Measurements from ENCODE around the gene FBRSL1.

FBRSL1 gene

DNA sequence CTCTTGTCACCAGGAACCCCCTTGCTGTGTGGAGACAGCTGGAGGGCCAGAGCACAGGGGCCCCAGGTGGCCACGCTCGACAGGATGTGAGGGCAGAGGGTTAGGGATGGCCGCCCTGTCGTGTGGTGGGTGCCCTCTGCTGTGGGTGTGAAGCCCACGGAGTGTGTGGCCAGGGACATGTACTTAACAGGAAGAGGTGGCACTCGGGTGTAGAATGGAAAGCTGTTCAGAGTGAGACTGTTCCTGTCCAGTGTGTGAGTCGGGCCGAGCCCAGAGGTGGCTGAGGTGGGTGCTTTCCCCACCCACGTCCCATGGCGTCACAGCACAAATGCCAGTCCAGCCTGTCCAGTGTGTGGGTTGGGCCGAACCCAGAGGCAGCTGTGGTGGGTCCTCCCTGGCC is 47.1 kb downstream of the FBRSL1 start:
- no peak for DNase-seq
- TF ChIP-seq GATA1 (IDR thresholded peaks at IDR 0.05; ENCODE audit: low read depth, low read length) (no peak), POLR2A (IDR thresholded peaks at IDR 0.05; ENCODE audit: low read length) (no peak)

DNA sequence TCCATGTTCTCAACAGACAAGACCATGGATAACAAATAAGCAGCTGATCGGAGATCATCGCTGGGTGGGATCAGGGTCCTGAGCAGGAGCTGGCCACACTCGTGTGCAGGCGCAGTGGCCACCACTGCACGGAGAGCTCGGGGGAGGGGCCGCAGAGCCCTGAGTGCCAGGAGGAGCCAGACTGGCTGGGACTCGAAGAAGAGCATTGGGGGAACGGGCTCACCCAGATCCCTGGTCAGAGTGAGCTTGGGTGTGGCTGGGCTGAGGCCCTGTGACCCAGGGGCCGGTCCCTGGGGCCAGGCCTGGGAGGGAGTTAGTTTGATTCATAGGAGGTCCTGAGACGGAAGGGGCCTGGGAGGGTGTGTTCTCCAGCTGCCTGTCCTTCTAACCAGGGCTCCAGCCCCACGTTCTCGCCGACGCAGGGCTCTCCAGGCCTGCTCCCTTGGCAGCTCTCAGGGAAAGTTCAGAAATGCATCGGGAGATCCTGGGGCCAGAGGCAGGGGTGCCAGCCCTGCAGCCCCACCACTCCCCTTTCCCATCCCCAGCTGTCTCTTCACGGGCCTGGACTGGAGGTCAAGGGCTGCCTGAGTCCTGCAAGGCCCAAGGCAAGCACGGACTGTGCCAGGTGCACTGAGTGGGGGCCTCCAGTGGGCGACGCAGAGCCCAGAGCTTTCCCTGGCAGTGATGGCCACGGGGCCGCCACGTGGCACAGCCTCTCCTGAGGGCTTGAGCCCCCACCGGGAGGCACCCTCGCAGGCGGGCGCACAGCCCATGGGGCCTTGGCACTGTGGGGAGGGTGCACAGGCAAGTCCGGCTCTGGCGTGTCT is 48.1 kb downstream of the FBRSL1 start:
- DNase-seq, result no peak
- TF ChIP-seq POLR2A (IDR thresholded peaks at IDR 0.05; ENCODE audit: low read length), result no peak
- TF ChIP-seq GATA1 (IDR thresholded peaks at IDR 0.05; ENCODE audit: low read depth, low read length), result no peak

DNA sequence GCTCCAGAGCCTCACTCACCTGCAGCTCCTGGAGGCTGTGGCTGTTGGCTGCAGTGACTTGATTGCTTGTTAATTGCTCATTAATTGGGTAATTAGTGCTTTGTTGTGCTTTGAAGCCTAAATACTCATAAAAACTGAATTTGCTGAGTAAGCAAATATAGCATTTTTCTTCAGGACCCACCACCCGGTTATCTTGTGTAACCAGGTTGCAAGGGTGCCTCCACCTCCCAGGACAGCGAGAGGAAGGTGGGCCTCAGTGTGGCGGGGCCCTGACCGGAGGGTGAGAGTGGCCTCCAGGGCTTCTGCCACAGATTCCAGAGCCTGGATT is 48.7 kb downstream of the FBRSL1 start:
- TF ChIP-seq GATA1 (IDR thresholded peaks at IDR 0.05; ENCODE audit: low read depth, low read length) (no peak), POLR2A (IDR thresholded peaks at IDR 0.05; ENCODE audit: low read length) (no peak)
- no peak for DNase-seq

DNA sequence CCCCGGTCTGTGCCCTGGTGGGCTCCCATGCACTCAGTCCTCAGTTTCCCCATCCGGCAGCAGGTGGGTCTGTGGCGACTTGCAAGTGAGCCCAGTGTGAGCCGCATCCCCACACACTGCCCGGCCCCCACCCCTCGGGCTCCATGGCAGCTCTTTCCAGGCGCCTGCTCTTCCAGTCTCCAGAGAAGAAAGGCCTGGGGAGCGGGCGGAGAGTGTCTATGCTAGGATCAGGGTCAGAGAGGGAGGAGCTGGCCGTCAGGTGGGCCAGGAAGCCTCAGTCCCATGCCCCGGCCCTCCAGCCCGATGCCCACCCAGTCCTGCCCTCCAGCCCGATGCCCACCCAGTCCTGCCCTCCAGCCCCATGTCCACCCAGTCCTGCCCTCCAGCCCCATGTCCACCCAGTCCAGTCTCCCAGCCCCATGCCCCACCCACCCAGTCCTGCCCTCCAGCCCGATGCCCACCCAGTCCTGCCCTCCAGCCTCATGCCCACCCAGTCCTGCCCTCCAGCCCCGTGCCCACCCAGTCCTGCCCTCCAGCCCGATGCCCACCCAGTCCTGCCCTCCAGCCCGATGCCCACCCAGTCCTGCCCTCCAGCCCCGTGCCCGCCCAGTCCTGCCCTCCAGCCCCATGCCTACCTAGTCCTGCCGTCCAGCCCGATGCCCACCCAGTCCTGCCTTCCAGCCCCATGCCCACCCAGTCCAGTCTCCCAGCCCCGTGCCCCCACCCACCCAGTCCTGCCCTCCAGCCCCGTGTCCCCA is 49.2 kb downstream of the FBRSL1 start:
- DNase-seq, result no peak
- TF ChIP-seq POLR2A (IDR thresholded peaks at IDR 0.05; ENCODE audit: low read length), result no peak
- no peak for TF ChIP-seq GATA1 (IDR thresholded peaks at IDR 0.05; ENCODE audit: low read depth, low read length)

DNA sequence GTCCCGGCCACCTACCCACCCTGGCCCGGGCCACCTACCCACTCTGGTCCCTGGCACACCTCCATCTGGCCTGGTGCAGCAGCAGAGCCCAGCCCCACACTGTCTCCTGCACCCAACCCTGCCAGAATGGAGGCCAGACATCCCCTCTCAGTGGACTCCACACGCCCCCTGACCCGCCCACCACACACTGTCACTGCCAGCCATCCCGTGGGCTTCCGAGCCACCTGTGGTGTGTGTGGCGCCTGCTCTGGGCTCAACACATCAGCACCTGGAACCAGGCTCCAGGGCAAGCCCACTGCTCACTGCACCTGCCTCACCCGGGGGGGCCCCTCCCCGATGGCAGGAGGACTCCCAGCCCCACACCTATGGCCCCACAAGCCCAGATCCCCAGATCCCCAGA is 50.5 kb downstream of the FBRSL1 start:
- no peak for DNase-seq
- TF ChIP-seq GATA1 (IDR thresholded peaks at IDR 0.05; ENCODE audit: low read depth, low read length), result no peak
- no peak for TF ChIP-seq POLR2A (IDR thresholded peaks at IDR 0.05; ENCODE audit: low read length)

DNA sequence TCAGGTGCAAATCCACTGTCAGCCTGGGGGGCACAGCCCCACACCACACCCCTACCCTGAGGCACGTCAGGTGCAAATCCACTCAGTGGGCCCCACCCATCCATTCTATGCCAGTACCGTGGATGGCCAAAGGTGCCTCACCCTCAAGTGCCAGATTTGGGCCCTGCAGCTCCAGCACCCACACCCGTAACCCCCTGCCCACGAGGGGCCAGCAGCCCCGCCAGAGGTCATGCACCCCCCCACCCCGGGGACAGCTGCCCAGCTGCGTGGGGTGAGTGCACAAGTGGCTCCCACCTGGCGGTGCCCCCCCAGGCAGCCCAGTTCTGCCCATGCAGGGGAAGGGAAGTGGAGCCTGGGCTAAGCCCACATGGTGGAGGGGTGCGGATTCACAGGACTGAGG is 51.2 kb downstream of the FBRSL1 start:
- no peak for TF ChIP-seq GATA1 (IDR thresholded peaks at IDR 0.05; ENCODE audit: low read depth, low read length)
- TF ChIP-seq POLR2A (IDR thresholded peaks at IDR 0.05; ENCODE audit: low read length), result no peak
- DNase-seq, result no peak

DNA sequence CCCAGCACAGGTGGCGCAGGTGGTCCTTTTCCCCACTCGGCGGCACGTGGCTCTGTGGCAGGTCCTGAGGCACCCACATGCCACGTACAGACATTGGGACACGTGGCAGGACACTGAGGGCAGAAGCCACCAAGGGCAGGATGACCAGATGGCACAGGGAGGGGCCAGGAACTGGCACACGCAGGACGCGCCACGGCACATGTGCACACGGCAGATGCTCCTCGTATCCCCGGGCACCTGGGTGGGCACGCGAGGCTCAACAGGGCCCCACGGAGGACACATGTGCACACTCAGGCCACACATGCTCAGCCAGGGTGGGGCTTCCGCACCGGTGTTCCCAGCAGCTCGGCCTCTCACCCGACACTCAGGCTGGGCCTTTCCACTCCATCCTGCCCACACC is 52.0 kb downstream of the FBRSL1 start:
- TF ChIP-seq GATA1 (IDR thresholded peaks at IDR 0.05; ENCODE audit: low read depth, low read length) (no peak), POLR2A (IDR thresholded peaks at IDR 0.05; ENCODE audit: low read length) (no peak)

DNA sequence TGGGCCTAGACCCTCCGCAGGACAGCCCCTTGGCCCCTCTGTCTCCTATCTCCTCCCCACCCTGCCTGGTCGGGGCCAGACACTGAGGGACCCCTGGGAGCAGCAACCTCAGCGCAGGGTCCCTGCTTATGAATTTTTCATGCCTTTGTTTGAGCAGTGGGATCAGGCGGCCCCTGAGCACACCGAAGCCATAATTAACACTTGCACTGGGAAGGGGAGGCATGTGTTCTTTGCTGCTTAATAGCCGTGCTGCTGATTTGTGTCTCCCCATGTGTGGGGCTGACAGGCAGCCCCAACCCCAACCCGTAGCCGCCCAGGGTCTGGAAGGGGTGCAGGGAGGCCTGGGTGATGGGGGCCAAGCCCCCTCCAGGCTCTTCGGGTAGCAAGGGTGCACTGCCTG is 52.7 kb downstream of the FBRSL1 start:
- DNase-seq, result no peak
- no peak for TF ChIP-seq POLR2A (IDR thresholded peaks at IDR 0.05; ENCODE audit: low read length)
- TF ChIP-seq GATA1 (IDR thresholded peaks at IDR 0.05; ENCODE audit: low read depth, low read length), result no peak

More for the DNA sequence above, 52.0 kb downstream of the FBRSL1 start:
- DNase-seq, result no peak

DNA sequence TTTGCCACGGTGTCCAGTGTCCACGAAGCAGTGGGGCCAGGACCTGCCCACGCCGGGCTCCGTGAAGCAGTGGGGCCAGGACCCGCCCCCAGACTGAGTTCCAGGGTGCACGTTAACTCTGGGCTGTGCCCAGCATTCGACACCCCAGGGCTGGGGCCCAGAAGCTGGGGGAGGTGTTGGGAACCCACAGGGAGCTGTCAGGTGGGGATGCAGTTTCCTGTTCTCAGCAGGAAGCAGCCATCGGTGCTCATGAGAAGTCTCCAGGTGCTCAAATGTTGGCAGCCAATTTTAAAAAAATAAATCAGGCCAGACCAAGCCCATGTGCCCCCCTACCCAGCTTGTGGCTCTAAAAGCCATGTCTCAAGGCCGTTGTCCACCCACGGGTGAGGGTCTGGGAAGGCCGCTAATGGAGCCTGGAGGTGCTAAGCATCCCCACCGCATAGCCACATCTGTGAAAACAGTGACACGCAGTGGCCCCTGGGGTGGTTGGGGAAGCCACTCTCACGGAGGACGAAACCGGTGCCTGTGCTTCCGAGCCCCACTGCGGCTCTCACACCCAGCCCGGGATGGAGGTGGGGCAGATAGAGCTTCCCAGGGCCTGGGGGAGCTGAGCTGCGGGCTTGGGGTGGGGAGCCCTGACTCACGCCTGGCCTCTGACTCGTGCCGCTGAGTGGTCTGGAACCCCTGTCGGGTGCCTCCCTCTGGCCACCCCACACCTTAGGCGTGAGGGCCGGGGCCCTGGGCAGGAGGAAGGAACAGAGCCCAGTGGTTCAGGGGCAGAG is 53.5 kb downstream of the FBRSL1 start:
- no peak for TF ChIP-seq POLR2A (IDR thresholded peaks at IDR 0.05; ENCODE audit: low read length)
- no peak for TF ChIP-seq GATA1 (IDR thresholded peaks at IDR 0.05; ENCODE audit: low read depth, low read length)

DNA sequence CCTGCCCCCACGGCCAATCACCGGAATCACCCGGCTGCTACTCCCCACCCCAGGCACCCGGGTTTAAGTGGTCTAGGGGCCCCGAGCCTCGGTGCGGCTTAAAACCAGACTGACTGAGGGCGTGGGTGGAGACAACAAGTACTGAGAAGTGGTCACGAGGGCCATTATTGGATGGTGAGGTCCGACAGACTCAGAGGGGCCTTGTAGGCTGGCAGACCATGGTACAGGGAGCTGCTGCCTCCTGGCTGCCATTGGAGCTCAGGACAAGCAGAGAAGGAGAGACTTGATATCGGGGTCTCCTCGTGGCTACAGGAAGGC is 54.1 kb downstream of the FBRSL1 start:
- no peak for DNase-seq
- TF ChIP-seq POLR2A (IDR thresholded peaks at IDR 0.05; ENCODE audit: low read length) (no peak), GATA1 (IDR thresholded peaks at IDR 0.05; ENCODE audit: low read depth, low read length) (no peak)

More for the DNA sequence above, 53.5 kb downstream of the FBRSL1 start:
- DNase-seq, result no peak

DNA sequence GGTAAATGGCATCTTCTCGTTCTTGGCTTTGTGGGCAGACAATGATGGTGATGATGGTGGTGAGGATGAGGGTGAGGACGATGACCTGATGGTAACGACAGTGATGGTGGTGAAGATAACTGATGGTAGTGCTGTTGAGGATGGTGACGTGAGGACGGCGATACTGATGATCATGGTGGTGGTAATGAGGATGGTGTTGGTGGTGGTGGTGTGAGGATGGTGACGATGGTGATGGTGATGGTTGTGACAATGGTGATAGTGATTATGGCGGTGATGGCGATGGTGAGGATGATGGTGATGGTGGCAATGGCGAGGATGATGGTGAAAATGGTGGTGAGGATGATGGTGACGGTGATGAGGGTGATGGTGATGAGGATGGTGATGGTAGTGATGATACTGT is 54.5 kb downstream of the FBRSL1 start:
- DNase-seq, result no peak
- TF ChIP-seq GATA1 (IDR thresholded peaks at IDR 0.05; ENCODE audit: low read depth, low read length) (no peak), POLR2A (IDR thresholded peaks at IDR 0.05; ENCODE audit: low read length) (no peak)

DNA sequence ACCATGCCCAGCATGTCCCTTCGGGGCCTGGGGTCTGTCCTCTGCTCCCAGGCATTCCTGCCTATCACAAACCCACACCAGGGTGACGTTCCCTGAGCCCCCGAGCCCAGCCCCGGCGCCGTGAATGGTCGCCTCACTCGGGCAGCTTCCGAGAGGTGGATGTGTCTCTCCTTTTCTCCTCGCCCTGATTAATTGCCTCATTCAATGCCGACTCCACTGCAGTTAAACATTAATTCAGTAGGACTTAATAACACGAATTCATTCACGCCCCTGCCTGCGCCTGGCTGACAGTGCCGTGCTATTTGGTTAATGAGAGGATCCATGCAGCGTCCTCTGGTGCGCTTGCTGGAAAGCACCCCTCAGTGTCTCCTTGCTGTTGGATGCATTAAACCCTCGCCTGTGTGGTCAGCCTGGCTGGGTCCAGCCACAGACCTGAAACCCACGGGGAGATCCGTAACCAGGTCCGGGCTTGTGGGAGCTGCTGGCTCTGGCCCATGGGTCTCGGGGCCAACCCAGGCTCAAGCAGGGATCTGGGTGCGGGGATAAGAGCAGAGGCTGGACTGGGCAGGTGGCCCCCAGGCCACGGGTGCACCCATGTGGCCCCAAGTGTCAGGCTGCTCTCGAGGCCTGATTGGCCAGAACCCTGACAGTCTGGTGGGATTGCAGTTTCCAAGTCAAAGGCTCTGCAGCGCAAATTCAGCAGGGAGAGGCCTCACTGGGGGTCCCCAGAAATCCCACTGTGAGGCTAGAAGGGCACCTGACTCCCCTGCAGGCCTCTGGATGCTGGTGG is 55.4 kb downstream of the FBRSL1 start:
- DNase-seq, result no peak
- TF ChIP-seq GATA1 (IDR thresholded peaks at IDR 0.05; ENCODE audit: low read depth, low read length) (no peak), POLR2A (IDR thresholded peaks at IDR 0.05; ENCODE audit: low read length) (no peak)

DNA sequence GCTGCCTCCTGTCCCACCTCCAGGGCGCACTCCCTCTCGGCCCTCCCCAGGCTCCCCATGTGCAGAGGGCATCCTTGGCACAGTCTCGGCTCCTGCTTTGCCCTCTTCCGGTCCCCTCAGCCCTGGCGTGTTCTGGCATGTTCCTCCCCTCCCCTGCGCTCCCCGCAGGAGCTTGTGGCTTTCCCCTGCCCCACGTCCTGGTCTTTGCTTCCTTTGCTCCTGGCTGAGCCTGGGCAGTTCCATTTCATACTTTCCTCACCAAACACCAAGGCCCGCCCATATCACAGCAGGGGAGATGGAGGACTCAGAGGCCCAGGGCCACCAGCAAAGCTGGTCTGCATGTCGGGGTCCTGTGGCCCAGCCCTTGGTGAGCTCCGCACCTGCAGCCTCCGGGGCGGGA is 56.0 kb downstream of the FBRSL1 start:
- no peak for DNase-seq
- TF ChIP-seq GATA1 (IDR thresholded peaks at IDR 0.05; ENCODE audit: low read depth, low read length) (no peak), POLR2A (IDR thresholded peaks at IDR 0.05; ENCODE audit: low read length) (no peak)

DNA sequence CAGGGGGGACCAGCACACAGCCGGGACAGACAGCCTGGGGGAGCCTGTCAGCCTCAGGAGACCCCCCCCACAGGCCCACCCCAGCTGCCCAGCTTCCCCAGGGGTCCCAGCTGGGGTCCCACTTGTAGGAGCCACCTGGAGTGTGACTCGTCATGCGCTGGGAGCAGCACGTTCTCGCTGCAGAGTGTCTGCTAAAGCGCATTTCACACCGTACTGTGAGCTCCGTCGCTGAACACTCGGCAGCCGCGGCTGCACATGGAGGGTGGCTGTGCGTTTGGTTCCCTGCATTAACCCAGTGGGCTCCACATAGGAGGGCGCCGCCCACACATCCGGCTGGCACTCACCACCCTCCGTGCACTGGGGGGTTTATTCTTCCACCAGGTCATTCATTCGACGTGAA is 56.7 kb downstream of the FBRSL1 start:
- no peak for DNase-seq
- TF ChIP-seq GATA1 (IDR thresholded peaks at IDR 0.05; ENCODE audit: low read depth, low read length), result no peak
- no peak for TF ChIP-seq POLR2A (IDR thresholded peaks at IDR 0.05; ENCODE audit: low read length)

Data from erythroblast (primary cell).